ENCODE measurements around the gene STAB1.

The STAB1 gene

DNA sequence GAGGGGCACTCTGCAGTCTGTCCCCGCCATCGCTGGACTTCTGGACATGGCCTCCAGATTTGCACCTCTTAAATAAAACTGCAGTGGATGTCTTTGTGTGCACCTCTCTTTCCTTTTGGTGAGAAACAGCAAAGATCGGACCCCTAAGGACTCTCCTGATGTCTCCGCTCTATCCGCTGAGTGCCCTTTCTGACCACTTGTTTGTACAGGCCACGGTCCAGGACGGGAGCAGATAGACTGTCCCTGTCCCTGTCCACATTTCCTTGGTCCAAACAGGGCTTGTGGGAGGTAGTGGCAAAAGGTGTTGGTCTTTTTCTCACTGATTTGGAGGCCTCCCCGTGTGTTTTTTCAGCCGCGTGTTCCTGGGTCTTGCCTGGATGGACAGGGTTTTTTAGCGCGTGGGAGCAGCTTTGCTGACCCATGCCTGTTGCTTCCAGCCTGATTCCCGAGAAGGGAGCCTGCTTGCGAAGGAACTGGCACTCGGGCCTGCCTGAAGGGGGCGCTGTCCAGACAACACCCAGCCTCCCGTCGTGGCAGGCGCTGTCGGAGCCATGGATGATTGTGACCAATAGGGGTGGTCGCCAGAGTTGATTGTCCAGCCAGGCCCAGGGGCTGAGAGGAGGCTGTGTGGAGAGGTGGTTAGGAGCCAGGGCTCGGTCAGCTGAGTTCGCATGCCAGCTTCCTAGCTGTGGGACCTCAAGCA lies 13.2 kb upstream of the STAB1 start:
- TF ChIP-seq, protein P1, sequence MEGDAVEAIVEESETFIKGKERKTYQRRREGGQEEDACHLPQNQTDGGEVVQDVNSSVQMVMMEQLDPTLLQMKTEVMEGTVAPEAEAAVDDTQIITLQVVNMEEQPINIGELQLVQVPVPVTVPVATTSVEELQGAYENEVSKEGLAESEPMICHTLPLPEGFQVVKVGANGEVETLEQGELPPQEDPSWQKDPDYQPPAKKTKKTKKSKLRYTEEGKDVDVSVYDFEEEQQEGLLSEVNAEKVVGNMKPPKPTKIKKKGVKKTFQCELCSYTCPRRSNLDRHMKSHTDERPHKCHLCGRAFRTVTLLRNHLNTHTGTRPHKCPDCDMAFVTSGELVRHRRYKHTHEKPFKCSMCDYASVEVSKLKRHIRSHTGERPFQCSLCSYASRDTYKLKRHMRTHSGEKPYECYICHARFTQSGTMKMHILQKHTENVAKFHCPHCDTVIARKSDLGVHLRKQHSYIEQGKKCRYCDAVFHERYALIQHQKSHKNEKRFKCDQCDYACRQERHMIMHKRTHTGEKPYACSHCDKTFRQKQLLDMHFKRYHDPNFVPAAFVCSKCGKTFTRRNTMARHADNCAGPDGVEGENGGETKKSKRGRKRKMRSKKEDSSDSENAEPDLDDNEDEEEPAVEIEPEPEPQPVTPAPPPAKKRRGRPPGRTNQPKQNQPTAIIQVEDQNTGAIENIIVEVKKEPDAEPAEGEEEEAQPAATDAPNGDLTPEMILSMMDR (IDR thresholded peaks at IDR 0.05), result no peak

GRCh38 chr3:52483081-52483480 lies 12.1 kb upstream of the STAB1 start:
- Histone ChIP-seq H3K9ac (no peak overlapping the region), H3K27me3 (ENCODE audit: control insufficient read depth, insufficient read depth, low read length) (no peaks in the 10 kb centered on the region), H3K4me3 (ENCODE audit: low read depth, low read length) (no peak overlapping the region), H3K79me2 (no peaks in the 10 kb centered on the region), H2AFZ (no peak overlapping the region), H3K9me3 (ENCODE audit: control insufficient read depth, low read length) (no peaks in the 10 kb centered on the region), H3K4me1 (no peaks in the 10 kb centered on the region), H3K4me2 (ENCODE audit: low read length) (no peak overlapping the region), H3K36me3 (ENCODE audit: control insufficient read depth, insufficient read depth, low read length) (no peaks in the 10 kb centered on the region), H3K27ac (no peak overlapping the region)
- TF ChIP-seq, protein P1 (IDR thresholded peaks at IDR 0.05), result no peak

More for the DNA sequence above, 13.2 kb upstream of the STAB1 start:
- Histone ChIP-seq H3K27ac (no peak overlapping the region), H3K9me3 (ENCODE audit: control insufficient read depth, low read length) (no peaks in the 10 kb centered on the region), H3K79me2 (no peaks in the 10 kb centered on the region), H2AFZ (no peak overlapping the region), H3K4me3 (ENCODE audit: low read depth, low read length) (no peak overlapping the region), H3K4me2 (ENCODE audit: low read length) (no peak overlapping the region), H3K36me3 (ENCODE audit: control insufficient read depth, insufficient read depth, low read length) (no peaks in the 10 kb centered on the region), H3K4me1 (no peaks in the 10 kb centered on the region), H3K27me3 (ENCODE audit: control insufficient read depth, insufficient read depth, low read length) (no peaks in the 10 kb centered on the region), H3K9ac (no peak overlapping the region)

DNA sequence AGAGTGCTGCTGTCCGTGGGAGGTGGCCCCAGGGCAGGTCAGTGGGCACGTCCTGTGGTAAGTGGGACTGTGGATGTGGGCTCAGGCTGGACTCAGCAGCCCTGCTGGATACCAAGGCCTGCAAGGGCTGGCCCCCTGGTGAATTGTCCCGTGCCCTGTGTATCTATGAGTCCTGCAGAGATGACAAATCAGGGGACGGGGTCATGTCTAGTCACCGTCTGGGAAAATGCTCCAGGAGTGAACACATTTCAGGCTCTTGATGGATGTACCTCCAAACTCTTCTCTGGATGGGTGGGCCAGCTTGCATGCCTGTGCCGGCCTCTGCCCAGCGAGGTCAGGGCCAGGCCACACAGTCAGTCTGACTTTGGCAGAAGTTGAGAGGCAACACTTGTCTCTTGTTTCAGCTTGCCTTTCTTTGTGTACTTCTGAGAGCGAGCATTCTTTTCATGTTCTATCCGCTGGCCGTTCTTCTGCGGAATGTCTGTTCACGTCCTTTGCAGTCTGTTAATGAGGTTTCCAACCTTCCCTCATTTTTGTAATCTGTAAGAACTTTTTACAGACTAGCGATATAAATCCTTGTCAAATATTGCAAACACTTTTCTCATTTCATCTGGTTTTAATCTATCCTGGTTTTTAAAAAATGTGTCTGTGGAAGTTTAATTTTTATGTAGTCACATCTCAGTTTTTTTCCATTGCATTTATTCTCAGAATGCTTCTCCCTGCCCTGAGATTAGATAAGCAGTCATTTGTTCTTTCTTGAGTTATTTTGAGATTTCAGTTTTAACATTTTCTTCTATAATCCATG lies 11.4 kb upstream of the STAB1 start:
- TF ChIP-seq, protein P1 (IDR thresholded peaks at IDR 0.05), result no peak
- H3K4me1 ChIP-seq, result no peaks in the 10 kb centered on the region
- no peak overlapping the region for H3K4me3 ChIP-seq (ENCODE audit: low read depth, low read length)
- no peak overlapping the region for H3K27ac ChIP-seq
- H2AFZ ChIP-seq, result no peak overlapping the region
- H3K4me2 ChIP-seq (ENCODE audit: low read length), result no peak overlapping the region
- no peaks in the 10 kb centered on the region for H3K27me3 ChIP-seq (ENCODE audit: control insufficient read depth, insufficient read depth, low read length)
- H3K9me3 ChIP-seq (ENCODE audit: control insufficient read depth, low read length), result no peaks in the 10 kb centered on the region
- H3K79me2 ChIP-seq, result no peaks in the 10 kb centered on the region
- H3K9ac ChIP-seq, result no peak overlapping the region
- H3K36me3 ChIP-seq (ENCODE audit: control insufficient read depth, insufficient read depth, low read length), result no peaks in the 10 kb centered on the region

DNA sequence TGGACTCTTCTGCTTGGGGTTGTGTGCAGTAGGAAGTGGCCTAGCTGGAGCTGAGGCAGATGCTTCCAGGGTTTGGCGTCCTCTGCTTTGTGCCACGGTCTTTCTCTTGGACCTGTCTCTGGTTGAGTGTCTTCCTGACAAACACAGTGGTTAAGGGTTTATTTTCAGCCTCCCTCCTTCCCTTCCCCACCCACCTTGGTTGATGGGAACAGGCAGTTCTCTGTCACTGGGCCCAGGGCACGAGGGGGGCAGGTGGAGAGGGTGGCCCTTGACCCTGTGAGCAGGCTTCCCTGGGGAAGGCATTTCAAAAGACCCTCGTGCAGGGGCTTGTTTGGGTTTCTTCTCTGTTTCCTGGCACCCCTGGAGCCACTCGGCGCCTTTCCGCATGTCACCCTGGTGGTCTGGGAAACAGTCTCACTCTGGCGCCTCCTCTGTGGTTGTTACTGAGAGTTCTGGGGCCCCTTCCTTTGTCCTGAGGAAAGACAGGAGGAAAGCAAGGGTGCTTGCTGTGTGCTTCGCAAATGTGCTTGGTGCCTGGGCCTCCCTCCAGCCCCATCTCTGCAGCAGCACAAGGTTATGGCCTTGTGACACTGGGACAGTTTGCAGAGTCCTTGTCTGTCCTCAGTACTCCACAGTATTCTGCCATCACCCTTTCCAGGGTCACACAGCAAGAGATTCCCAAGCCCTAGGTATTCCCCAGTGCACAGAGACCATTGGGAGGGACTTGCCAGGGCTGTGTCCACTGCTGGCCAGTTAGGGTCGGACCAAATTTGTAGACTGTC lies 10.3 kb upstream of the STAB1 start:
- Histone ChIP-seq H3K27ac (no peak overlapping the region), H3K4me3 (ENCODE audit: low read depth, low read length) (no peak overlapping the region), H3K36me3 (ENCODE audit: control insufficient read depth, insufficient read depth, low read length) (no peaks in the 10 kb centered on the region), H2AFZ (no peak overlapping the region), H3K4me2 (ENCODE audit: low read length) (no peak overlapping the region), H3K27me3 (ENCODE audit: control insufficient read depth, insufficient read depth, low read length) (no peaks in the 10 kb centered on the region), H3K4me1 (no peaks in the 10 kb centered on the region), H3K79me2 (no peaks in the 10 kb centered on the region), H3K9me3 (ENCODE audit: control insufficient read depth, low read length) (no peaks in the 10 kb centered on the region), H3K9ac (no peak overlapping the region)
- TF ChIP-seq, protein P1 (IDR thresholded peaks at IDR 0.05), result no peak

Measured in parathyroid adenoma (tissue), 2 donors.